ENCODE results near the gene TMC5.
"Not testable (repeated sequence)": the region's sequence is repeated elsewhere in the genome, so short reads cannot be mapped to it uniquely, and the experiment has no call there.

Gene TMC5, protein sequence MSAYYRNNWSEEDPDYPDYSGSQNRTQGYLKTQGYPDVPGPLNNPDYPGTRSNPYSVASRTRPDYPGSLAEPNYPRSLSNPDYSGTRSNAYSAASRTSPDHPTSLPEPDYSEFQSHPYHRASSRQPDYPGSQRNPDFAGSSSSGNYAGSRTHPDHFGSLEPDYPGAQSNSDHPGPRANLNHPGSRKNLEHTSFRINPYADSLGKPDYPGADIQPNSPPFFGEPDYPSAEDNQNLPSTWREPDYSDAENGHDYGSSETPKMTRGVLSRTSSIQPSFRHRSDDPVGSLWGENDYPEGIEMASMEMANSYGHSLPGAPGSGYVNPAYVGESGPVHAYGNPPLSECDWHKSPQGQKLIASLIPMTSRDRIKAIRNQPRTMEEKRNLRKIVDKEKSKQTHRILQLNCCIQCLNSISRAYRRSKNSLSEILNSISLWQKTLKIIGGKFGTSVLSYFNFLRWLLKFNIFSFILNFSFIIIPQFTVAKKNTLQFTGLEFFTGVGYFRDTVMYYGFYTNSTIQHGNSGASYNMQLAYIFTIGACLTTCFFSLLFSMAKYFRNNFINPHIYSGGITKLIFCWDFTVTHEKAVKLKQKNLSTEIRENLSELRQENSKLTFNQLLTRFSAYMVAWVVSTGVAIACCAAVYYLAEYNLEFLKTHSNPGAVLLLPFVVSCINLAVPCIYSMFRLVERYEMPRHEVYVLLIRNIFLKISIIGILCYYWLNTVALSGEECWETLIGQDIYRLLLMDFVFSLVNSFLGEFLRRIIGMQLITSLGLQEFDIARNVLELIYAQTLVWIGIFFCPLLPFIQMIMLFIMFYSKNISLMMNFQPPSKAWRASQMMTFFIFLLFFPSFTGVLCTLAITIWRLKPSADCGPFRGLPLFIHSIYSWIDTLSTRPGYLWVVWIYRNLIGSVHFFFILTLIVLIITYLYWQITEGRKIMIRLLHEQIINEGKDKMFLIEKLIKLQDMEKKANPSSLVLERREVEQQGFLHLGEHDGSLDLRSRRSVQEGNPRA

DNA sequence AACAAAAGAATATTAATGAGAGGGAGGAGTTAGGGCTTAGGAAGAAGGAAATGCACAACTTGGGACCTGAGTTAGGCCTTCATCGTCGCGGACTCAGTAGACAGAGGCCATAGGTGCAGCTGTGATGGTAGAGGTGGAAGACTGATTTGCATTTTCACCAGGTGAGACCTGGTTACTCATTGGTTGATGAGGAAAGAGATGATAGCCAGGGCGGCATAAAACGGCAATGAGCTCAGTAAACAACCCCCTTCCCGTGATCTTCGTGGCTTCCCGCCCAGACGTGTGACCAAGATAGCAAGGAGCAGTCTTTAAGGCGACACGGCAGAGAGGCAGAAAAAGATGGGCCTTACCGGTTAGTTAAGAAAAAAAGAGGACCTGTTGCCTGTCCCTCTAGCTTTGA, at the start of gene TMC5:
Gene TMC5, plus strand, starts transcription at position 244 of the 400 bp plus-strand sequence. CDS start 22,156 bp downstream, outside the sequence.
- DNase-seq (ENCODE audit: low spot score): no peak

DNA sequence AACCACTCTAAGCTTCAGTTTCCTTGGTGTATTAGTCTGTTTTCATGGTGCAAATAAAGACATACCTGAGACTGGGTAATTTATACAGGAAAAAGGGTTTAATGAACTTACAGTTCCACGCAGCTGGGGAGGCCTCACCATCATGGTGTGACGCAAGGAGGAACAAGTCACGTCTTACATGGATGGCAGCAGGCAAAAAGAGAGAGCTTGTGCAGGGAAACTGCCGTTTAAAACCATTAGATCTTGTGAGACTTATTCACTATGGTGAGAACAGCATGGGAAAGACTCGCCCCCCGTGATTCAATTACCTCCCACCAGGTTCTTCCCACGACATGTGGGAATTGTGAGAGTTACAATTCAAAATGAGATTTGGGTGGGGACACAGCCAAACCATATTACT, 45.1 kb upstream of the TMC5 start:
- not testable (repeated sequence) for DNase-seq (ENCODE audit: low spot score)

DNA sequence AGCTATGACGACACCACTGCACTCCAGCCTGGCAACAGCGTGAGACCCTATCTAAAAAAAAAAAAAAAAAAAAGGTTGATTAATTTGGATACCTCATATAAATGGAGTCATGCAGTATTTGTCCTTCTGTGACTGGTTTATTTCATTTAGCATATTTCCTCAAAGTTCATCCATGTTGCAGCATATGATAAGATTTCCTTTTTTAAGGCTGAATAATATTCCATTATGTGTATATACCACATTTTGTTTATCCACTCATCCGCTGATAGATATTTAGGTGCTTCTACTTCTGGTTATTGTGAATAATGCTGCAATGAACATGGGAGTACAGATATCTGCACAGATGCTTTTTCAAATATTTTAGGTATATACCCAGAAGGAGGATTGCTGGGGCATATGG, 43.3 kb upstream of the TMC5 start:
- no peak for DNase-seq (ENCODE audit: low spot score)

DNA sequence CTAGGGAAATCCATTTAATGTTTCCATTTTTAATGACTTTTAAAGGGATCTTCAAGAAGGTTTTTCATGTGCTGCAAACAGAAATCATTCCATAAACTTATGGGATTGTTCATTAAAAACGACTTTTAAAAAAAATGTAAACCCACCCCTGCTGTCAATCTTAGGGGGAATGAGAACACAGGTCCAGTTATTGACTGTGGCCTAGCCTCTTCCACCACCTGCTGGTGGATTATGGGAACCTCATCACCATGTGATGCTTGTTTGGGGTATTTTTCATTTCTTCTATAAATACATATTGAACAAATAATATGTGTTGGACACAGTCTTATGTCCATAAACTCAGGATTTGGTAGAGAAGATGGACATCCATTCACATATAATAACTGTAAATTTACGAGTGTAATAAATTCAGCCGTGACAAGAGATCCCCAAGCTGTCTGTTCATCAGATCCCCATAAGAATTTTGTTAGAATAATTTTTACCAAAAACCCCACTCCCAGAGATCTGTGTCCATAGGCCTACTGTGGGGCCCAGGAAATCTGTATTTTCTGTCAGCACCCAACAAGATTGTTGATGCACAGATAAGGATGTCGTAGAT, 42.0 kb upstream of the TMC5 start:
- peak; percentile 51 for DNase-seq (ENCODE audit: low spot score)

DNA sequence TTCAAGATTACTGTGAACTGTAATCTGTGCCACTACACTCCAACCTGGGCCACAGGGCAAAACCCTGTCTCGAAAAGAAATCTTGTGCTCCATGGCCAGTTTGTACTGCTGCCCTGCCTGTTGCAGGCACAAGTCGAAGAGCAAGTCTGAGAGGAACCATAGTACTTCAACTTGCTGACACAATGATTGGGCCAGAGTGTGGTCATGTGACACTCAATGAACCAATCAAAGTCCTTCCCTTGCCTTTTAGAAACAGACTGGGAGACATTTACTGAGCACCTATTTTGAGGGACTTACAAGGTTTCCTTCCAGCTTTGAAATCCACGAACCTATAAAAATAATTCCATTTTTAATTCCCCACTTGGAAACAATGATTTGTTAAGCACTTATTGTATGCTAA, 39.8 kb upstream of the TMC5 start:
- DNase-seq (ENCODE audit: low spot score): no peak

DNA sequence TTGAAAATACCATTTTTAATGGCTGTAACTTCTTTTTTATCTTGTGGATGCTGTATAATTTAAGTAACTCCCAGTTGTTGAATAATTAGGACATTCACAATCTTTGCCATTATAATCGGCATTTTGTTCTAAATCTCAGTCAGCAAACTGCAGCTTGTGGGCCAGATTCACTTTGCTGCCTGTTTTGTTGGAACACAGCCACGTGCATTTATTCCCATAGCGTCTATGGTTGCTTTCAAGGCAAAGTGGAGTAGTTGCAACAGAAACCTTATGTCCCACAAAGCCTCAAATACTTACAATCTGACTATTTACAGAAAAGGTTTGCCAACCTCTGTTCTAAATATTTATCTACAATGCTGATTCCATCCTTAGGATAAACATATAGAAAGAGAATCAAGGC, 39.2 kb upstream of the TMC5 start:
- no peak for DNase-seq (ENCODE audit: low spot score)

DNA sequence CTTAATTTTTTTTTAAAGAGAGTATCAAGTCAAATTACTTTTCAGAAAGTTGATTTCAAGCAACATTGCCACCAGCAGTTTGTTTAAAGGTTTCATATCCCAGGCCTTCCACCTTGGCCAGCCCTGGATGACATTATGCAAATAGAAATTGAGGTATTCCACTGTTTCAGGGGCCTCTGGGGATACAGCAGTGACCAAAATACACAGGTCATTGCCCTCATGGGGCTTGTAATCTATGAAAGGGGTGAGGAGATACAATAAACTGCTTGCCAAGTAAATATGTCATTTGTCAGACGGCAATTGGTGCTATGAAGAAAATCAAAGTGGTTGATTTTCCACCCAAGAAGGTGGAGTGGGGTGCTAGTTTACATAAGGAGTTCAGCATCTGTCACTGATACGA, 37.8 kb upstream of the TMC5 start:
- DNase-seq (ENCODE audit: low spot score): no peak

DNA sequence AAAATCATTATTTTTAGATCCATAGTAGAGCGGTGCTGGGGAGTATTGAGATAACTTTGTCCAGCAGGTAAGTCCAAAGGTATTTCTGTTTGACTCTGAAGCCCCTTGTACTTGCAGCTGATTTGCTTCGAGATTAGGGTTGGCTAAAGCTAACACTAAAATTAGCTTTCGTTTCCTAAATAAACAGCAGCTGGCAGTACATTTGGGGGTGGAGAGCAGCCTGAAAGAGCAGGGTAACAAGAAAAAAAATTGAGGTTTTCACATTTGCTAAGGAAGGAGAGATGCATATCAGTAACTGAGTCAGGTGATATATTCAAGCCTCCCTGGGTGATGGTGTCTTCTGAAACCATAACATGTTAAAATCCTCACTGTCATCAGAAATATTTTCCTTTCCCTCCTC, 37.4 kb upstream of the TMC5 start:
- no peak for DNase-seq (ENCODE audit: low spot score)

DNA sequence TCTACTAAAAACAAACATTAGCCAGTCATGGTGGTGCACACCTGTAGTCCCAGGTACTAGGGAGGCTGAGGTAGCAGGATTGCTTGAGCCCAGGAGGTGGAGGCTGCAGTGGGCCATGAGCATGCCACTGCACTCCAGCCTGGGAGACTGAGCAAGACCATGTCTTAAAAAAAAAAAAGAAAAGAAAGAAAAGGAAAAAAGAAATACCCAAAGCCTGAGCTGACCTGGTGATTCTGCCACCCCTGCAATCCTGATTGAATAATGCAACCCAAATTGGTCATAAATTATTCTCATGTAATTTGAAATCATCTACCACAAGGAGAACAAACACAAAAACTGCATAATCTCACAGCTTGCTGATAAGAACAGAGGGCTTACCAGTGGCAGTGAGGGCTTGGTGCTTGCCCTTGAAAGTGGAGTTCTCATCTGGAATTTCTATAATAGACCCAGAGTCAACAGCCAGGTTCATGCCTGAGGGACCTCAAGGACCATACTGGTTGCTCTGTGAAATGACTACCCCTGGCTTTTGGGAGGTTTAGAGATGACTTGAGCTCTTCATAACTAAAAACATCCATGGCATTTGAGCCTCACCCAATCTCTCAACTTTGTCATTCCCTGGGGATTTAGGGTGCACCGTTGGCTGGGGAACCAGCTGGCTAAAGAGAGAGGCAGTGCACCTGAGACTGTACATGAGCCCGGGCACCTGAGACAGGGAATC, 35.4 kb upstream of the TMC5 start:
- DNase-seq (ENCODE audit: low spot score): no peak

DNA sequence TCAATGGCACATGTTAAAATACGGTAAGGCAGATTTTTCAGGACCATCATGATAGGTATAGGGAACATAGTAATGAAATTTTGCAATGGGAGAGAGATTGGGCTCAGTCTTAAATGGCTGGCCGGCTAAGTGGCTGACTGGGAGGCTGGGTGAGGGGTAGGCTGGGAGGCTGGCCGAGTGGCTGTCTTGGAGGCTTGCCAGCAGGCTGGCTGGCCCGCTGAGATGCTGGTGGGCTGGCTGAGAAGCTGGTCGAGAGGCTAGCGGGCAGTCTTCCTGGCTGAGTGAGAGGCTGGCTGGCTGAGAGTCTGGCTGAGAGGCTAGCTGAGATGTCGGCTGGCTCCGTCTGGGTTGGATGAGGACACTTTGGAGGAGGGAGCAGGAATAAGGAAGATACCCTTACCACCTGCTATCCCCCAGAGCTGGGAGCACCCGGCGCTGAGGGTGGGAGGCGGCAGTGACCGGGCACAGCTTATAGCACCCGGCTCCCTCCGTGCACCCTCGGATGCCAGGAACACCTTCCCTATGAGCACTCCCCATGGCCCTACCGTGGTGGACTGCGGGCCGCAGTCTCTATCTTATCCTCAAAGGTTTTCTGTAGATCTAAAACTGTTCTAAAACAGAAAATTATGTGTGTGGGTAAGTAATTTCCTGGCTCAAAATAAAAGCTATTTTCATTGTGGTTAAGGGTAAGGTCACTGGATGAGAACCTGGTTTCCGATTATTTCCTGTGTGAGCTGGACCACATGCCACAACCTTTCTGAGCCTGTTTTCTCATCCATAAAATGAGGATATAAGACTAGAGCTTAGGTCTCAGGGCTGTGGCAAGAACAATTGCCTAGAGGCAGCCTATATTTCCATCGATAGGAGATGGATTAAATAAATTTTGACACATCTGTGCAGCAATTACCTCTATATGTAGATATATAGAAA, 34.5 kb upstream of the TMC5 start:
- no peak for DNase-seq (ENCODE audit: low spot score)

DNA sequence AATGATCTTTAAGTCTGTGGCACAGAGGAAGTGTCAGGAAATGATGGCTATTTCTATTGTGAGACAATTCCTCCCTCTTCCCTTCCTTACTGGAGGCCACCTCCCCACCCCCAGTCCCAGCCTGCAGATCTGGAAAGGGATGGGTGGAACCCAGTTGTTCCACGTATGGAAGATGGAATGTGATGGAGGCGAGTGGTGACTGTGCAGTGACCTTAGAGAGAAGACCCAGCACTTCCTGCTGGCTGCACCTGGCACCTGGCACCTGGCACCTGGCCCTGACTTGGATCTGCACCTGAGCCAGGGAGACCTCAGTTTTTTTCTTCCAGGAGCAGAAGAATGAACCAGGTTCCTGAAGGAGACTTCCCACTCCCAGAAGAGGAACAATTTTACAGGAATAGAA, 33.0 kb upstream of the TMC5 start:
- DNase-seq (ENCODE audit: low spot score): no peak

DNA sequence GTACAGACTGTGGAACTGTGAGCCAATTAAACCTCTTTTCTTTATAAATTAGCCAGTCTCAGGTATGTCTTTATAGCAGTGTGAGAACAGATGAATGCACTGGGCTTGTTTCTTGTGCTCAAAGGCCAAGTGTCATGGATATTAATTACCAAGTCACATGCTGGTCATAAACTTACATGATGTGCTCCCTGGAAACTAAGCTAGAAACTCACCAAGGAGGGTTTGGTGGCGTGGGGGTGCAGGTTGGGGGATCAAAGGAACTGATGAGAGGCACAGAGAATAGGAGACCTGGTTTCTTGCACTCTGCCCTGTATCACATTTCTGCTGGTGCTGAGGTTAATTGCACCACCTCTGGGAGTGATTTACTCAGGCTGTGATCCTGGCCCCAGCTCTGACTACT, 31.2 kb upstream of the TMC5 start:
- DNase-seq (ENCODE audit: low spot score): no peak

DNA sequence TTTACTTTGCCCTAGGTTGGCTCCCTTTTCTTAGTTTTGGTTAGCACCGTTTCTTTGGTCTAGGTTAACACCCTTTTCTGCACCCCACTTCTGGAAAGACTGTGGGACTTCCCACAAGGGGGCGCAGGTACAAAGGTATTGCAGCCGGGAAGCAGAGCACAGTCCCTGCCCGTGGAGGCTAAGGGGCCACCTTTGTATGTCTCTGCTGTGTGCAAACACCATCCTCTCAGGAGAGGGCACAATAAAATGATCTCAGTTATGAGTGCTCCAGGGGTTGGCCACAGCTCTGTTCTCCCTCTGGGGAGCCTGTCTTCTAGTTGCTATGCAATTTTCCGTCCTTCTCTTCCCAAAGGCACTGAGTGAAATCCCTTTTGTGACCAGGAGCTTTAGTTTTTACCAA, 28.4 kb upstream of the TMC5 start:
- DNase-seq (ENCODE audit: low spot score): peak; percentile 25

DNA sequence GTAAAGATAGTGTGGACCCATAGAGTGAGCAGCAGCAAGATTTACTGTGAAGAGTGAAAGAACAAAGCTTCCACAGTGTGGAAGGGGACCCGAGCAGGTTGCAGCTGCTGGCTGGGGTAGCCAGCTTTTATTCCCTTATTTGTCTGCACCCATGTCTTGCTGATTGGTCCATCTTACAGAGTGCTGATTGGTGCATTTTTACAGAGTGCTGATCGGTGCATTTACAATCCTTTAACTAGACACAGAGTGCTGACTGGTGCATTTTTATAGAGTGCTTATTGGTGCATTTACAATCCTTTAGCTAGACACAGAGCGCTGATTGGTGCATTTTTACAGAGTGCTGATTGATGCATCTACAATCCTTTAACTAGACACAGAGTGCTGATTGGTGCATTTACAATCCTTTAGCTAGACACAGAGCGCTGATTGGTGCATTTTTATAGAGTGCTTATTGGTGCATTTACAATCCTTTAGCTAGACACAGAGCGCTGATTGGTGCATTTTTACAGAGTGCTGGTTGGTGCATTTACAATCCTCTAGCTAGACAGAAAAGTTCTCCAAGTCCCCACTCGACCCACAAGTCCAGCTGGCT, 26.4 kb upstream of the TMC5 start:
- DNase-seq (ENCODE audit: low spot score): not testable (repeated sequence)

DNA sequence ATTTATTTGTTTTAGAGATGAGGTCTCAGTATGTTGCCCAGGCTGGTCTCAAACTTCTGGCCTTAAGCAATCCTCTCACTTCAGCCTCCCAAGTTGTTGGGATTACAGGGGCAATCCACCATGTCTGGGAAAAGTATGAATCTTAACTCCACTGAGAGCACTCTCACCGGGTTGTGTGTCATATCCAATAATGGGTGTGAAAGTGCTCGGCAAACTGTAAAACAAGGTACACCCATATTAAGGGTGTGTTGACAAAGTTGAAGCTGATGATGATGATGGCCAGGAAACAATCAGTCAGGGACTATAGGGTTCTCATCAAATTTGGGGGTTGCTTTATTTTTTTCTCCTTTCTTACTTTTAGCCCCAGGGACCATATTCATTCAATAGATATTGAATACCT, 25.3 kb upstream of the TMC5 start:
- no peak for DNase-seq (ENCODE audit: low spot score)

DNA sequence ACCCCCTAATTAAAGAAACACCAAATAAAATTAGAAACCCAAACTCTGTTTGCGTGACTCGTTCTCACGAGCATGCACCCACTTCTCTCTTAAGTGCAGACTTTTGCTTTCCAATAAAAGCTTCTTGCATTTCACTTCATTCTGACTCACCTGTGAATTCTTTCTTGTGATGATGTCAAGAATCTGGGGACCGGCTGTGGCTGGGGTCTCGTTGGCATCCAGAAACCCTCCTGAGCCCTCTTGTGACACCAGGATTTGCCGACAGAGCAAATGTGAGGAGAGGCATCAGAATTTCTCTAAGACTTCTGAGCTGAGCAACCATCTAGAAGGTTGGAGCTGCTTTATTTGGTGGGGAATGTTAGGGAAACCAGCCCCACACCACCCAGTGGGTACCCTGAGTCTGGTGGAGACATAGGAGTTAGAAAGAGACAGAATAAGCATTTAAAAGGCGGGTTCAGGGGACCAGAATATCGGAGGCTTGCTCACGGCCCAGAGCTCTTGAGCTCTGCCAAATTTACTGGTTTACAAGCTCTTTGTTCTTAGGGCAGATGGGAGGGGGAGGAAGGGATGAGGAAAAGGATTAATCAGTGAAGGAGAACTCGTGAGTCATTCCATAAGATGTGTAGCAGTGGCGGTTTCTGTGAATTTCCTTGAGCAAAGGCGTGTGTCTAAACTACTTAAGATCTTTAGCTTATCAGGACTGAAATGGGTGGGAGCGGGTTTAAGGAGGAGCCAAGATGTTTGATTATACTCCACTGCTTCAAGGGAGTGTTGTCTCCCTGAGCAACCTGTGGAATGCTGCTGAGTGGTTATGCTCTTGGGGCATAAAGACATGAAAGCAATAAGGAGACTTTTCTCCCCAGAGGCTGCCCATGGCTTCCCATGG, 24.2 kb upstream of the TMC5 start:
- DNase-seq (ENCODE audit: low spot score): no peak

DNA sequence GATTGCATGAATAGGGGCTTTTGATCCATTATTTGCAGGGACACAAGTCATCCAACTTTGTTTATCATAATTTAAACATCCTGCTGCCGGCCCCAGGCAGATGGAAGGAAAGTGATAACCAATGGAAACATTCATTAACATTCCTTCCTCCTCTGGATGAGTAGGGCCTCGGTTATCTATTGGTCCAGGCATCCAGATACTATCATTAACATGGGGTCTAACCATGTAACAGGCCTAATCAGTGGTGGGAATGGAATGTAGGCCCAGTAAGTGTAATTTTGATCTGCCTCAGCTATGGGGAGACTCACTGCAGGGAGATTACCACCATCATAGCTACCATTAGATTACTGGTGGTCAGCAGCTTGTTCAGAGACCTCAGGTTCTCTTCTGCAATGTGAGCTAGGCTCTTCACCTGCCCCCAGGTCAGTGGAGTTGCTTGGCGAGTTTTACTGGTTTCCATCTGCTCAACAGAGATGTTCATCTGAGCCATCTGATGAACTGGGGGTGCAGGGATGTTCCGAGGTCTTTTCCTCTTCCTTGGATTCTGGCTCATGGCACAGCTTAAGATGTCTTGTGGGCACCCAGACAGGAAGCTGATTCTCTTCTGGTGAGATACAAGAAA, 21.9 kb upstream of the TMC5 start:
- DNase-seq (ENCODE audit: low spot score): not testable (repeated sequence)

DNA sequence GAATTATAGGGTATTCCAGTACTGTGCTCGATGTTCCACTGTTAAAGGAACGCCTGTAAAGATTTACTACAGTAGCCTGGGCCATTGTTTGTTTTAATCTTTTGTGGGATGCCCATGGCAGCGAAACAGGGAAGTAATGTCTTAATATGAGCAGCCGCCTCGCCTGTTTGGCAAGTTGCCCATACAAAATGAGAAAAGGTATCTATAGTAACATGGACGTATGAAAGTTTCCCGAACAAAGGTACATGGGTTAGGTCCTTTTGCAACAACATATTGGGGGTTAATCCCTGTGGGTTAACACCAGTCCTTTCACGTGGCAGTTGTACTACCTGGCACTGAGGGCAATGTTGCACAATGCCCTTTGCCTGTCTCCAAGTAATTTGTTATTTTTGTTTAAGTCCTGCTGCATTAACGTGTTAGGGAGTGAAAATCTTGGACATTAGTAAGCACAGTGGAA, 21.1 kb upstream of the TMC5 start:
- DNase-seq (ENCODE audit: low spot score): no peak

DNA sequence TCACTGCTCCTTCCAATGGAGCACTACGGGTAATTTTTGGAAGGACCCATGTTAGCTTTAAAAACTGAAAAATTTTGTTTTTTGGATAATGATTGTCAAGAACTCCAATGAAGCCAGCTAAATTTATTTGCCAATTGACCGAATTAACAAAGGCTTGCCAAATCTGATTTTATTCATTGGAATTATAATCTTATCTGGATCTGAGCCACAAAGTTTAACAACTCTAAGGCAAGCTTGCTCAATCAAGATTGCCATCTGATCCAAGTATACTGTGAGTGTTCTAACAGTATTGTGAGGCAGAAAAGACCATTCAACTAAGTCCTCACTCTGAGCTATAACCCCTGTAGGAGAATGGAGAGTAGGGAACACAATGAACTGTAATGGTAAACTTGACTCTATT, 20.3 kb upstream of the TMC5 start:
- DNase-seq (ENCODE audit: low spot score): not testable (repeated sequence)
